WTC11 (cell line): Measurements from ENCODE around the gene PRSS56. TPM values are rescaled to one million over a fixed set of nuclear protein-coding genes. Genes with fewer than 3 reads are reported as not detected.

Experiments
- ATAC-seq: fragments of 200-7000 bp; cut with Tn5 transposase; 2 replicates; pipeline ENCODE4 v1.10.0; 2021; ENCODE audit warnings: mild to moderate bottlenecking, moderate library complexity
- CTCF ChIA-PET: fragments of 300-600 bp; sonication (Branson Sonifier 250); formaldehyde crosslinking; loops from one replicate; lab custom pipeline; 2021; ENCODE audit warnings: antibody characterized with exemption; lab: Charles Lee
- POLR2A ChIA-PET: fragments of 350-600 bp; sonication (Branson Sonifier 250); formaldehyde crosslinking; loops from one replicate; lab custom pipeline; 2021; ENCODE audit warnings: antibody characterized with exemption; lab: Charles Lee
- DNase-seq: peaks from one replicate; pipeline ENCODE4 v3.0.0; 2021; ENCODE audit warnings: low spot score
- H3K27ac Mint-ChIP-seq: 2 replicates; pipeline ENCODE4 v1.8.0; 2021; ENCODE audit warnings: mixed read lengths
- H3K27me3 Mint-ChIP-seq: 2 replicates; pipeline ENCODE4 v1.8.0; 2021; ENCODE audit warnings: low read depth, mild to moderate bottlenecking, moderate library complexity, mixed read lengths
- H3K36me3 Mint-ChIP-seq: 2 replicates; pipeline ENCODE4 v1.8.0; 2021; ENCODE audit warnings: mixed read lengths
- H3K4me1 Mint-ChIP-seq: 2 replicates; pipeline ENCODE4 v1.8.0; 2022; ENCODE audit warnings: mixed read lengths
- H3K4me3 Mint-ChIP-seq: 2 replicates; pipeline ENCODE4 v1.8.0; 2021; ENCODE audit warnings: mild to moderate bottlenecking, moderate library complexity, mixed read lengths
- H3K9me3 Mint-ChIP-seq: 2 replicates; pipeline ENCODE4 v1.8.0; 2021; ENCODE audit warnings: mixed read lengths
- ESRRA ChIP-seq: sonication (generic); formaldehyde crosslinking; IDR thresholded peaks from 2 replicates; pipeline ENCODE4 v1.8.1; 2022; ENCODE audit warnings: mild to moderate bottlenecking, missing genetic modification reagents, borderline replicate concordance
- FOXJ3 ChIP-seq: sonication (generic); formaldehyde crosslinking; IDR thresholded peaks from 2 replicates; pipeline ENCODE4 v1.9.0; 2021; ENCODE audit warnings: missing genetic modification reagents, mild to moderate bottlenecking, borderline replicate concordance
- GRHL2 ChIP-seq: fragments of 250-450 bp; sonication (Bioruptor Pico); IDR thresholded peaks from 2 replicates; pipeline ENCODE4 v1.8.0; 2022; ENCODE audit warnings: mild to moderate bottlenecking, moderate library complexity; ENCODE audit not compliant: insufficient replicate concordance, severe bottlenecking
- GTF2I ChIP-seq: fragments of 250-450 bp; sonication (Bioruptor Pico); conservative IDR thresholded peaks from 2 replicates; pipeline ENCODE4 v1.4.0; 2021; ENCODE audit warnings: mild to moderate bottlenecking
- KAT7 ChIP-seq: sonication (generic); formaldehyde crosslinking; IDR thresholded peaks from 2 replicates; pipeline ENCODE4 v1.8.1; 2023; ENCODE audit warnings: missing genetic modification reagents, mild to moderate bottlenecking, borderline replicate concordance
- PREB ChIP-seq: sonication (generic); formaldehyde crosslinking; IDR thresholded peaks from 2 replicates; pipeline ENCODE4 v1.8.1; 2022; ENCODE audit warnings: mild to moderate bottlenecking, missing genetic modification reagents, moderate library complexity, borderline replicate concordance
- TCF7 ChIP-seq: sonication (generic); formaldehyde crosslinking; IDR thresholded peaks from 2 replicates; pipeline ENCODE4 v1.8.0; 2022; ENCODE audit warnings: mild to moderate bottlenecking, low read depth, missing genetic modification reagents, moderate library complexity
- TP53 ChIP-seq: sonication (generic); formaldehyde crosslinking; IDR thresholded peaks from 2 replicates; pipeline ENCODE4 v1.8.1; 2023; ENCODE audit warnings: mild to moderate bottlenecking, missing genetic modification reagents
- ZNF671 ChIP-seq: fragments of 250-450 bp; sonication (Bioruptor Pico); IDR thresholded peaks from 2 replicates; pipeline ENCODE4 v1.8.0; 2021; ENCODE audit warnings: mild to moderate bottlenecking
- total RNA-seq: library from RNA; stranded (reverse); gene quantifications from 3 replicates; pipeline ENCODE4 v1.2.3, GENCODE V29; 2021
- TF ChIP-seq, protein P1 (sequence below): sonication (generic); formaldehyde crosslinking; IDR thresholded peaks from 2 replicates; pipeline ENCODE4 v1.8.1; 2023; ENCODE audit warnings: mild to moderate bottlenecking, missing genetic modification reagents, borderline replicate concordance
- TF ChIP-seq, protein P2 (sequence below): fragments of 250-450 bp; sonication (Bioruptor Pico); IDR thresholded peaks from 2 replicates; pipeline ENCODE4 v1.9.0; 2021; ENCODE audit warnings: mild to moderate bottlenecking
- TF ChIP-seq, protein P3 (sequence below): sonication (generic); formaldehyde crosslinking; conservative IDR thresholded peaks from 2 replicates; pipeline ENCODE4 v1.8.1; 2023; ENCODE audit warnings: mild to moderate bottlenecking, low read depth, missing genetic modification reagents, moderate library complexity
- TF ChIP-seq, protein P4 (sequence below): sonication (generic); formaldehyde crosslinking; IDR thresholded peaks from 2 replicates; pipeline ENCODE4 v1.8.1; 2023; ENCODE audit warnings: mild to moderate bottlenecking, missing genetic modification reagents, moderate library complexity
- TF ChIP-seq, protein P5 (sequence below): sonication (generic); formaldehyde crosslinking; IDR thresholded peaks from 2 replicates; pipeline ENCODE4 v1.8.0; 2022; ENCODE audit warnings: missing genetic modification reagents

Gene PRSS56
- total RNA-seq, 1 experiment from 2014 or later: not detected

DNA sequence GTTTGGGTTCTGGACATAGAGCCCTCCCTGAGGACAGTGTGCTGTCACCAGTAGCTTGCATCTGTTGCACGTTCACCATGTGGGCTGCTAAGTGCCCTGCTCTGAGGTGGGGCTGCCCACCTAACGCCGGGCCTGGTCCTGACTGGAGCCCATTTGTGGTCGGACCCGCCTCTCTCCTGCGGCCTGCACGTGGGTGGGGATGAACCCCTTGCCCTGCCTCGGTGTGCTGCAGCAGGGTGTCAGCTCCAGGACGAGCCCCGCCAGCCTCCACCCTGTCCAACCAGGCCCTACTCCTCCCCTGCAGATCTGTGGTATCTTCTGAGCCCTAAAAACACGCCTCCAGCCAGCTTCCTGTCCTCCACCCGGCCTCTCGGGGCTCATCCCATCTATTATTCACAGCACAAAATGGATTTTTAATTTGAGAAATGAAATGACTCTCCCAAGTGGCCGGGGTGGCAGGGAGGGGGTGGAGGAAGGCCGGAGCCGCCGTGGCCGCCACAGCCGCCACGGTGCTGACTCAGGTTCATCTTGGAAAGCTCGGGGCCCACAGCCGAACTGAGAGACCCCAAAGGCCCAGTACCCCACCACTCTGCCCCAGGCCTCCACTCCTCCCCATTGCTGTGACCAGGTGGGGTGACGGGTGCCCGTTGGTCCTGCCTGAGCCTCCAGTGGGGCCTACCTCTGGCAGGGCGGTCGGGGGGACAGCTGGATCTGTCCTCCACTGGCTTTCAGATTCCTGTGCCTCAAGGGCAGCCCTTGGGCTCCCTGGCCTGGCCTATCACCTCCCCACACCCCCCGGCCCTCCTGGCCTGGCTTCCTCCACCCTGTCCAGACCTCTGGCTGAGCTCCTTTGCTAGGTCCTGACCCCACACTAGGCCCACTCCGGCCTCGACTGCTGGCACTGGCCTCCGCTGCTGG, 29.7 kb upstream of the PRSS56 start:
- Mint-ChIP-seq H3K9me3 (no peaks in the 10 kb centered on the region), H3K4me3 (no peak overlapping the region)
- DNase-seq: no peak

DNA sequence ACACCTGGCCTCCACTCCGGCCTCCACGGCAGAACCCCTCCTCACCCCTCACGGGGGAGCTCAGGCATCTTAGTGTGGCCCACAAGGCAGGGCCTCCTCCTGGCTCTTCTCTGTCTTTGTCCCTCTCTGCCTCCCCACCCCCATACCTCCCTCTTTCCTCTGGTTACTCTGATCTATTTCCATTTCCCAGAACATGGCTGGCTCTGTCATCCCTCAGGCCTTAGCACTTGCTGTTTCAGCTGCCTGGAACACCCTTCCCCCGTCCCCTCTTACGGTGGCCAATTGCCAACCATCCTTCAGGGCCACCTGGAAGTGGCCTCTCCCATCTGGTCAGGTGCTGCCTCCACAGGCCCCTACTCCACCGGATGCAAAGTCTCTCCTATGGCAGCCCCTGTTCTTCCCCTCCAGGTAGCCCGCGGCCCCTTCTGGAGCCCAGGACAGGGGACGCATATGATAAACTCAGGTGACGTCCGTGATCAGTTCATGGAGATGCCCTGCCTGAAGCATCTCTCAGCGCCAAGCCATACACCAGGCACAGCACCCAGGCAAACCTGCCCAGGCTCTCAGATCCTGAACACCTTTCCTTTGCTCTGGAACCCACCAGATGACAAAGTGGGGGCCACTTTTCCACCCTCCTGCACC, 28.9 kb upstream of the PRSS56 start:
- no peak for TF ChIP-seq GTF2I (CRISPR knock-in tag)
- TF ChIP-seq KAT7 (CRISPR knock-in tag): no peak
- no peak for TF ChIP-seq TCF7 (CRISPR knock-in tag)
- TF ChIP-seq, all 79 proteins: peak for 0
- ChIA-PET POLR2A (no interaction called here), CTCF (interaction anchor here (2.6 kb wide), 1 partner anchor 30 kb away, joined by 14 read pairs; no protein-coding TSS in a partner anchor)
- Mint-ChIP-seq H3K27me3 (peaks cover 36% of the 10 kb centered on the region), H3K9me3 (no peaks in the 10 kb centered on the region), H3K4me3 (no peak overlapping the region), H3K27ac (no peak overlapping the region), H3K36me3 (no peaks in the 10 kb centered on the region), H3K4me1 (peaks cover 25% of the 10 kb centered on the region)
- no peak for ATAC-seq
- DNase-seq: no peak

More for the DNA sequence above, 29.7 kb upstream of the PRSS56 start:
- ChIA-PET POLR2A (no interaction called here), CTCF (interaction anchor here (0.9 to 2.6 kb wide), 4 partner anchors 31 to 69 kb away, joined by 3 to 14 read pairs (median 4); no protein-coding TSS in a partner anchor)
- ATAC-seq: no peak
- H3K27me3 Mint-ChIP-seq: peaks cover 43% of the 10 kb centered on the region
- H3K4me1 Mint-ChIP-seq: peaks cover 25% of the 10 kb centered on the region
- TF ChIP-seq, protein P1, sequence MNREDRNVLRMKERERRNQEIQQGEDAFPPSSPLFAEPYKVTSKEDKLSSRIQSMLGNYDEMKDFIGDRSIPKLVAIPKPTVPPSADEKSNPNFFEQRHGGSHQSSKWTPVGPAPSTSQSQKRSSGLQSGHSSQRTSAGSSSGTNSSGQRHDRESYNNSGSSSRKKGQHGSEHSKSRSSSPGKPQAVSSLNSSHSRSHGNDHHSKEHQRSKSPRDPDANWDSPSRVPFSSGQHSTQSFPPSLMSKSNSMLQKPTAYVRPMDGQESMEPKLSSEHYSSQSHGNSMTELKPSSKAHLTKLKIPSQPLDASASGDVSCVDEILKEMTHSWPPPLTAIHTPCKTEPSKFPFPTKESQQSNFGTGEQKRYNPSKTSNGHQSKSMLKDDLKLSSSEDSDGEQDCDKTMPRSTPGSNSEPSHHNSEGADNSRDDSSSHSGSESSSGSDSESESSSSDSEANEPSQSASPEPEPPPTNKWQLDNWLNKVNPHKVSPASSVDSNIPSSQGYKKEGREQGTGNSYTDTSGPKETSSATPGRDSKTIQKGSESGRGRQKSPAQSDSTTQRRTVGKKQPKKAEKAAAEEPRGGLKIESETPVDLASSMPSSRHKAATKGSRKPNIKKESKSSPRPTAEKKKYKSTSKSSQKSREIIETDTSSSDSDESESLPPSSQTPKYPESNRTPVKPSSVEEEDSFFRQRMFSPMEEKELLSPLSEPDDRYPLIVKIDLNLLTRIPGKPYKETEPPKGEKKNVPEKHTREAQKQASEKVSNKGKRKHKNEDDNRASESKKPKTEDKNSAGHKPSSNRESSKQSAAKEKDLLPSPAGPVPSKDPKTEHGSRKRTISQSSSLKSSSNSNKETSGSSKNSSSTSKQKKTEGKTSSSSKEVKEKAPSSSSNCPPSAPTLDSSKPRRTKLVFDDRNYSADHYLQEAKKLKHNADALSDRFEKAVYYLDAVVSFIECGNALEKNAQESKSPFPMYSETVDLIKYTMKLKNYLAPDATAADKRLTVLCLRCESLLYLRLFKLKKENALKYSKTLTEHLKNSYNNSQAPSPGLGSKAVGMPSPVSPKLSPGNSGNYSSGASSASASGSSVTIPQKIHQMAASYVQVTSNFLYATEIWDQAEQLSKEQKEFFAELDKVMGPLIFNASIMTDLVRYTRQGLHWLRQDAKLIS: no peak
- TF ChIP-seq ESRRA (CRISPR knock-in tag): no peak
- TF ChIP-seq TP53 (CRISPR knock-in tag): no peak
- TF ChIP-seq, protein P2, sequence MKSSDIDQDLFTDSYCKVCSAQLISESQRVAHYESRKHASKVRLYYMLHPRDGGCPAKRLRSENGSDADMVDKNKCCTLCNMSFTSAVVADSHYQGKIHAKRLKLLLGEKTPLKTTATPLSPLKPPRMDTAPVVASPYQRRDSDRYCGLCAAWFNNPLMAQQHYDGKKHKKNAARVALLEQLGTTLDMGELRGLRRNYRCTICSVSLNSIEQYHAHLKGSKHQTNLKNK (CRISPR knock-in tag): no peak
- TF ChIP-seq GRHL2 (CRISPR knock-in tag): no peak
- TF ChIP-seq, all 79 proteins: peak for 0
- H3K27ac Mint-ChIP-seq: no peak overlapping the region
- no peaks in the 10 kb centered on the region for H3K36me3 Mint-ChIP-seq

- Mint-ChIP-seq H3K4me1 (peaks cover 25% of the 10 kb centered on the region), H3K36me3 (no peaks in the 10 kb centered on the region), H3K9me3 (no peaks in the 10 kb centered on the region), H3K4me3 (no peak overlapping the region), H3K27ac (no peak overlapping the region), H3K27me3 (peaks cover 27% of the 10 kb centered on the region)
- POLR2A ChIA-PET: no interaction called here
- DNase-seq (no peak), ATAC-seq (no peak)
- CTCF ChIA-PET: no interaction called here
- TF ChIP-seq ZNF671 (CRISPR knock-in tag) (no peak), FOXJ3 (CRISPR knock-in tag) (no peak), GRHL2 (CRISPR knock-in tag) (no peak), KAT7 (CRISPR knock-in tag) (no peak), PREB (CRISPR knock-in tag) (no peak)
- TF ChIP-seq, protein P3, sequence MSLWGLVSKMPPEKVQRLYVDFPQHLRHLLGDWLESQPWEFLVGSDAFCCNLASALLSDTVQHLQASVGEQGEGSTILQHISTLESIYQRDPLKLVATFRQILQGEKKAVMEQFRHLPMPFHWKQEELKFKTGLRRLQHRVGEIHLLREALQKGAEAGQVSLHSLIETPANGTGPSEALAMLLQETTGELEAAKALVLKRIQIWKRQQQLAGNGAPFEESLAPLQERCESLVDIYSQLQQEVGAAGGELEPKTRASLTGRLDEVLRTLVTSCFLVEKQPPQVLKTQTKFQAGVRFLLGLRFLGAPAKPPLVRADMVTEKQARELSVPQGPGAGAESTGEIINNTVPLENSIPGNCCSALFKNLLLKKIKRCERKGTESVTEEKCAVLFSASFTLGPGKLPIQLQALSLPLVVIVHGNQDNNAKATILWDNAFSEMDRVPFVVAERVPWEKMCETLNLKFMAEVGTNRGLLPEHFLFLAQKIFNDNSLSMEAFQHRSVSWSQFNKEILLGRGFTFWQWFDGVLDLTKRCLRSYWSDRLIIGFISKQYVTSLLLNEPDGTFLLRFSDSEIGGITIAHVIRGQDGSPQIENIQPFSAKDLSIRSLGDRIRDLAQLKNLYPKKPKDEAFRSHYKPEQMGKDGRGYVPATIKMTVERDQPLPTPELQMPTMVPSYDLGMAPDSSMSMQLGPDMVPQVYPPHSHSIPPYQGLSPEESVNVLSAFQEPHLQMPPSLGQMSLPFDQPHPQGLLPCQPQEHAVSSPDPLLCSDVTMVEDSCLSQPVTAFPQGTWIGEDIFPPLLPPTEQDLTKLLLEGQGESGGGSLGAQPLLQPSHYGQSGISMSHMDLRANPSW: no peak
- TF ChIP-seq, protein P4, sequence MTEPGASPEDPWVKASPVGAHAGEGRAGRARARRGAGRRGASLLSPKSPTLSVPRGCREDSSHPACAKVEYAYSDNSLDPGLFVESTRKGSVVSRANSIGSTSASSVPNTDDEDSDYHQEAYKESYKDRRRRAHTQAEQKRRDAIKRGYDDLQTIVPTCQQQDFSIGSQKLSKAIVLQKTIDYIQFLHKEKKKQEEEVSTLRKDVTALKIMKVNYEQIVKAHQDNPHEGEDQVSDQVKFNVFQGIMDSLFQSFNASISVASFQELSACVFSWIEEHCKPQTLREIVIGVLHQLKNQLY (CRISPR knock-in tag): no peak
- TF ChIP-seq, protein P5, sequence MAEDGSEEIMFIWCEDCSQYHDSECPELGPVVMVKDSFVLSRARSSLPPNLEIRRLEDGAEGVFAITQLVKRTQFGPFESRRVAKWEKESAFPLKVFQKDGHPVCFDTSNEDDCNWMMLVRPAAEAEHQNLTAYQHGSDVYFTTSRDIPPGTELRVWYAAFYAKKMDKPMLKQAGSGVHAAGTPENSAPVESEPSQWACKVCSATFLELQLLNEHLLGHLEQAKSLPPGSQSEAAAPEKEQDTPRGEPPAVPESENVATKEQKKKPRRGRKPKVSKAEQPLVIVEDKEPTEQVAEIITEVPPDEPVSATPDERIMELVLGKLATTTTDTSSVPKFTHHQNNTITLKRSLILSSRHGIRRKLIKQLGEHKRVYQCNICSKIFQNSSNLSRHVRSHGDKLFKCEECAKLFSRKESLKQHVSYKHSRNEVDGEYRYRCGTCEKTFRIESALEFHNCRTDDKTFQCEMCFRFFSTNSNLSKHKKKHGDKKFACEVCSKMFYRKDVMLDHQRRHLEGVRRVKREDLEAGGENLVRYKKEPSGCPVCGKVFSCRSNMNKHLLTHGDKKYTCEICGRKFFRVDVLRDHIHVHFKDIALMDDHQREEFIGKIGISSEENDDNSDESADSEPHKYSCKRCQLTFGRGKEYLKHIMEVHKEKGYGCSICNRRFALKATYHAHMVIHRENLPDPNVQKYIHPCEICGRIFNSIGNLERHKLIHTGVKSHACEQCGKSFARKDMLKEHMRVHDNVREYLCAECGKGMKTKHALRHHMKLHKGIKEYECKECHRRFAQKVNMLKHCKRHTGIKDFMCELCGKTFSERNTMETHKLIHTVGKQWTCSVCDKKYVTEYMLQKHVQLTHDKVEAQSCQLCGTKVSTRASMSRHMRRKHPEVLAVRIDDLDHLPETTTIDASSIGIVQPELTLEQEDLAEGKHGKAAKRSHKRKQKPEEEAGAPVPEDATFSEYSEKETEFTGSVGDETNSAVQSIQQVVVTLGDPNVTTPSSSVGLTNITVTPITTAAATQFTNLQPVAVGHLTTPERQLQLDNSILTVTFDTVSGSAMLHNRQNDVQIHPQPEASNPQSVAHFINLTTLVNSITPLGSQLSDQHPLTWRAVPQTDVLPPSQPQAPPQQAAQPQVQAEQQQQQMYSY (CRISPR knock-in tag): no peak
These were observed 27.8 kb upstream of the PRSS56 start for GRCh38 chr2:232492236-232492848.
